NCI-H1417 treated with DMSO at 0.1 percent for 48 hours (cell line): ENCODE data around the gene ACAA2.
A peak's percentile ranks its signal among the peaks of the same experiment; 100 is the strongest.
"Not testable (repeated sequence)": the region's sequence is repeated elsewhere in the genome, so short reads cannot be mapped to it uniquely, and the experiment has no call there.

Experiments
- DNase-seq: peaks from one replicate; lab custom pipeline; 2025; lab: John Stamatoyannopoulos, UW

Gene ACAA2

DNA sequence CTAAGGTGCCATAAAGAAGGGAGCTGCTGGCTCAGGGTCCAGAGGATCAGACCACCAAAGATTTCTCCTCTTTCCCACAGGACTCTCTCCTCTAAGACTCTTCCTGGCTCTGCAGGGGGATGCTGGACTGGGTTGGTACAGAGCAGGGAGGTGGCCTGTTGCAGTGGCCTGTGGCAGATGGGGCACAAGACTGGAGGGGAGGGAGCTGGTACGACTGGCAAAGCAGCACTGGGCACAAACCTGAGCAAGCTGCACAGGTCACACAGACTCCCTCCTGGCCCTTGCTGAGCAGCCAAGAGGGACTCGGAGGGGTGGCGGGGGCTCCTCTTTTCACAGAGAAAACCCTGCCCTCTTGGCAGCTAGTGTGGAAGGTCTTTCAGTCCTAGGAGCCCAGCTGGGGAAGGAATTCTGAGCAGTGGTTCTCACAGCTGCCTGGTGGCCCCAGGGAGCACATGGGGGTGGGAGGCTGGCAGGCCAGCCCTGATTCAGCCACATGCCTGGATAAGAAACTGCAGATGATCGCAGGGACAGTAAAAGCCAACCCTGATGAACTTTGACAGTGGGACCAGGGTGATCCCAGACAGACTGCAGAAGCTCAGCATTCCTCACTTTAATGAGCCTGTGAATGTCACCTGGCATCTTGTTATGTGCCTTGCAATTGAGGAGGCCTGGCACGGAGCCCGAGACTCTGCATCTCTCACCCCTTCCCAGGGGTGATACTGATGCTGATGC lies 32.5 kb upstream of the ACAA2 start:
- DNase-seq: no peak

DNA sequence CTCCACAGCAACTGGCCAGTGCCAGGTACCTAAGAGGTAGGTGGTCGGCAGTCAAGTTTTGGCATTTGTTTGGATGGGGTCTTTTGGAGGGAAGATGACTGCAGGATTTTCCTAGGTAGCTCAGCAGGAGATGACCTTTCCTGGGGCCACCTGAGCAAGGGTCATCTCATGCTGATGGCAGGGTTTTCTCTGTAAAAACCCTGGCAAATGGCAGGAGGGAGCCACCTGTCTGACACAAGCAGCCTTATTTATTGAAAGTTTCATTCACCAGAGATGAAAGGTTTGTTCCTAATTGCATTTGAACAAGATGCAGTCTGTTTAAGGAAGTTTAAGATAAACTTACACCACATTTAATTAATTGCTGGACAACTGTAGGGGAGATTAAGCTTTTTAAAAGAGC lies 31.6 kb upstream of the ACAA2 start:
- DNase-seq: no peak

DNA sequence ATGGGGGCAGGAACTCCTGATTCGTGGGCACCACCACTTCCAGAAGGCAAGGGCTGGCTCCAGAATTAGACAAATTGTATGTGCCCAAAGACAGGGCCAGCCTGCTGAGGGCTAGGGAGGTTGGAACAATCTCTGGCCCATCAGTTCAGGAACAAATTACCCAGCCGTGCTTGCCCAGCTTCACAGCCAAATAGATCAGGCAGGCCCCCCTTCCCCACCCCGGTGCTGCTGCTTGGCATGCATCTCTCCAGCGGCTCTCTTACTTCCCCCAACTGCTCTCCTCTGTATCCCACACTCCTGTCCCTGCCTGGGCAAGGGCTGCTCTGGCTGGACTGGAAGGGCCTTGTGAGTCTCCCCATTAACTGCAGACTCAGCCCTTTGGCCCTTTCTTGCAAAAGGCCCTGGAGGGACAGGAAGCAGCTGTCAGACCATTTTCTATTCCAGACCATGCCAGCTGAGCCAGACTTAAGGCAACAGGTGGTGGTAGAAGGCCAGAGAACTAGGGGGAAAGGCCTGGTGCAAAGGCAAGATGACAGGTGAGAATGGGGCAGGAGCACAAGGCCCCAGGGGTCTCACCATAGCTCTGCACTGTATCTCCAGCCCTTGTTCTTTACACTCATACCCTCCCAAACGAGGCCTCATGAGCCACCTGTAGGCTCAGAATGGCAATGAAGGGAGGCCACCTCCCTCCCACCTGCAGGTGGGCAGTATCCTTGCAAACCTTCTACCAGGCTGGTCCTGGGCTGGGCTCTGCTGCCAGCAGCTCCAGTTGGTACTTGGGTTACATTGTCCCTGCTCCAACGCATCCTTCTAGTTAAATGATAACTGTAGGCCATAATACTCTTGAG lies 30.7 kb upstream of the ACAA2 start:
- DNase-seq: no peak

DNA sequence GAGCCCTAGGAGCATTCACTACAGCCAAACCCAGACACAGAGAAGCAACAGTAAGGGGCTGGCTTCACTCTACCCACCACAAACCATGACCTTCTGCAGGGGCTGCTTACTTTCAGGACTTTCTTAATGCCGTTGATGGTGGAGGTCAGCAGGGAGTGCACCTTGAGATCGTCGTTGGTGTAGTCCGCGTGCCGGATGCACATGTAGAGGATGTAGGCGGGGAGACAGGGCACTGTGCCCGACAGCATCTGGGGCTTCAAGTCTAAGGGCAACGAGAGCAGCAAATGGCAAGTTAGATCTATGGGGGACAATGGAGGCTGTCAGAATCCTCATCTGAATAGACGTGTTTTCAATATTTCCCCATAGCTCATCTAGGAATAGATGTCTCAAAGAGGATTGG lies 29.8 kb upstream of the ACAA2 start:
- DNase-seq: no peak

DNA sequence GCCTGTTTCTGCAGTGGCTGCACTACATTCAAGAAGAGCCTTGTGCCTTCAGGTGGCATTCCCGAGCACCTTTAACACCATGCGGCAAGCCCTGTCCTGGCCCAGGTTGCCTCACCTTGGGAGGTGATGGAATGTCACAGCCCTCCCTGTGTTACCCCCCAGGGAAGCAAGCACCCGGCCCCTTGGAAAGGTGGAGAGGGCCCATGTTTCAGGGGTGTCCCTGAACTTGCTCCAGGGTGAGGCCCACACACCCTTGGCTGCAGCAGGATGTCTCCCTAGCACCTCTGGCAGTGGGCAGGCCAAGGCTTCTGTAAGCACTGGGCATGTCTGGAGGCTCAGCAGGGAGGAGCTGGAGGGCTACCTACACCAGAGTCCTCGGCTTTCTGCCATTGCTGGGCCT lies 29.3 kb upstream of the ACAA2 start:
- no peak for DNase-seq

DNA sequence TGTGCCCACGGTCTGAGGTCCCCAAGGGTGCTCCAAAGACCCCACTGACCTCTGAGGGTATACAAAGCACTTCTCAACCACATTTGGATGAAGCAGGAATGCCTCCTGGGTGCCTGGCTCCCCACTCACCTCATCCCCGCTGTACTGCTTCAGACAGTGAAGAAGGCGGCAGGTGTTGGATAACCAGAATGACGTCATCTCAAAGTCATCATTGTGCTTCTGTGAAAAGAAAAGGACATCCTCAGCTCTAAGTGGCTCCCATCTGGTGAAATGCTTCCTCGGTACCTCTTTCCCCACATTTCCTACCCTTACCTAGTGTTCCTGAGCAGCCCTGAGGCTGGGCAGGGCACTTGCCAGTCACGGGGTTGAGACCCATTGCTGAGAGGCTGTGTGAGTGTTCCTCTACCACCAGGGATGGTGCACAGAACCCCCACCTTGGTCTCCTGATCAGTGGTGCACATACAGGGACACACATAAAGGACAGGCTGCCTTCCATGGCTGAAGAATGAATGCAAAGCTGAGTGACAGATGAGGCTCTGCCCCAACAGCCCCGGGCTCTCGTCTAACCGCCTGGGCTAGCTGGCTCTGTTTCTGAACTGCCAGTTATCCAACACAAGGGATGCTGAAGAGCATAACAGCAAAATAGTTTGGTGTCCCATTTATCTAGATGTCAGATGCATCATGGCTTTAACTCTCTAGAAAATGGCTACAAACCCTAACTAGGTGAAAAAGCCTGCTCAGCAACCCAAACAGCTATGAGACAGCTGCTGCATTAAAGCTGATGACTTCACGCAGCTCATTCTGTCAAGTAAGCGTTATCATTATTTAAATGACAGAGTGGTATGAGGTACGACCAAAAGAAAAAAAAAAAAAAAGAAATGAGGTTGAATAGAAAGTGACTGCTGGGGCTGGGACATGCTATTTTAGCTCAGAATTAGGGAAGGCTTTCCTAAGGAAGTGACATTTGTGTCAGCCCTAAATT lies 28.2 kb upstream of the ACAA2 start:
- no peak for DNase-seq

DNA sequence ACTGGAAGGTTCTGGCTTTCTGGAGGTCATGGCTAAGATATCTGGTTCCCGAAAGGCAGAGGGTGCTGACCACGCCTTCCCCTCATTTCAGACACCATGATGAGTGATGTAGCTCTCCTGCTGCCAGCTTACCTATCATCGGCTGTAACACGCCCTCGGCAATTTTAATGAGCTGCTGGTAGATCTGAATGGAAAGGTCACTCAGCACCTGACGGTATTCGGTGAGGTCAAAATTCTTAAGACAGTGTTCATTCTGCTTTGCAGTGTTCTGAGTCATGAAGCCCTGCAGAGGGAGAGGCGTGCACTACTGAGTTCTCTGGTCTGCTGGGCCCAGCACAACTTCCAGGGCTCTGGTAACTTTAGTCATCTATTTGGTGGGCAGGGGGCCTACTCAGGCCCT lies 25.7 kb upstream of the ACAA2 start:
- no peak for DNase-seq

DNA sequence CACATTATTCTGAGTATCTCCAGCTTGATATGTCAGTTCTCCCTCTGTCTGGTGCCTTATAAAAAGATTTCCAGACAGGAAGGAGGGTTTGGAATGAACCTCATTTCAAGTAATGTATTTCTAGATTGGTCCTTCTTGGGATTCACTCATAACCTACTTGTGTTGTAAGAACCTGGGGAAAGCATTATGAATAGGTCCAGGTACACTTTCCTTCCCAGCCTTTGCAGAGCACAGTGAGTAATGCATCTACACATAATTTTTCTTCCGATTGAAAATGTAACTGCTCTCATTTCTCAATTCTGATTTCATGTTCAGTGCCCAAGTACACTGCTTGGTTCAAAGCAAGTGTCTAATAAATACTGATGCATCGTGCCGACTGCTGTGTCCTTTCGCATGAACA lies 25.0 kb upstream of the ACAA2 start:
- DNase-seq: no peak

DNA sequence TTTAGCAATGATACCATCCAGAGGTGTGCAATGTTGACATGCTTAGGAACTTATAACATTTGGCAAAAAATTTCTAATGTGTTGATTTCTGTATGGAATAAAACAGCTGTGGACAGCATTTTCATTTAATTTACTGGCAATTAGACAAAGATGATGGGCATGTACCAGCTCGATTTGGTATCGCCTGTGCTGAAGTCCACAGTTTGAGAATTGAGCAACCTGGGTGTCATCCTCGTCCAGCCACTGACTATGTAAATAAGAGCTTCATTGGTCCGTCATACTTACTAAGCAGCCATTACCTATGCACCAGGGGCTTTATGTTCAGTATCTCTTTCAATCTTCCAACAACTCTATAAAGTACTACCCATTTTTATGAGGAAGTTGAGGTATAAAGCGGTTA lies 24.6 kb upstream of the ACAA2 start:
- no peak for DNase-seq

DNA sequence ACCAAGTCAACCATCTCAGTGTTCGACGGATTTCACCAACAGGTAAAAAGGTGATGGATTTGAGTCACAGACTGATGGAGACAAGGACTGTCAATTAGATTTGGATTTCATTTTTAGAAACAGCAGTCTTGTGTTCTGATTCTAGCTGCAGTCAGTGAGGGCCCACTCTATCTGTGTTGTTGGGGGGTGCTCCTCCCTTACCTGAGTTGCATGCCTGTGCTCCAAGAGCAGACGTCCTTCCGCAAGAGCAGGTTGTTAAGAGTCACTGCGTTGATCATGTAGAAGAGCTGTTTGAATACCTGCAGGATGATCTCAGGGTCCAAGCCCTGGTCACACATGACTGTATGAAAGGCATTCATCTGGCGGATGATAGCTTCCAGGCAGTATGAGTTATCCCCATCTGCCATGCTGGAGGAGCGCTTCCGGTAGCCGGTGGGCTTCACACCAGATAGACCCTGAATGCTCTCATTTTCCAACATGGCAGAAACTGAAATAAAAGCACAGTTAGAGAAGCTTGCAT lies 24.0 kb upstream of the ACAA2 start:
- not testable (repeated sequence) for DNase-seq

DNA sequence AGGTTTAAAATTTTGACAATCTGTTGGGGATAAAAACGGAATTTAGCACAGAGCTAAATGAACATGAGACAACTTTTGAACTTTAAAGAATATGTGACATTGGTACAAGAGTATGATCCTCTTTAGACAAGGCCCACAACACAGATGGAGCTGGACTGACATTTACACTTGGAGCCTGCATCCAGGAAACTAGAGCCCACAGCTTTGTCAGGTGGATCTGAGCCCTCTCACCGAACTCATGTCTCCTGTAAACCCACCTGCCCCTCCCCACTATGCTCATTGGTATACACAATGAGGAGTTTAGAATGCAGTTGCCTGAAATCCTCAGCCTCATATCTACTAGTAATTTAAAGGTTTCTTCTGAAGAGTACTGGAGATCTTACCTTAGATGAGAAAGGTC lies 22.1 kb upstream of the ACAA2 start:
- DNase-seq: no peak

DNA sequence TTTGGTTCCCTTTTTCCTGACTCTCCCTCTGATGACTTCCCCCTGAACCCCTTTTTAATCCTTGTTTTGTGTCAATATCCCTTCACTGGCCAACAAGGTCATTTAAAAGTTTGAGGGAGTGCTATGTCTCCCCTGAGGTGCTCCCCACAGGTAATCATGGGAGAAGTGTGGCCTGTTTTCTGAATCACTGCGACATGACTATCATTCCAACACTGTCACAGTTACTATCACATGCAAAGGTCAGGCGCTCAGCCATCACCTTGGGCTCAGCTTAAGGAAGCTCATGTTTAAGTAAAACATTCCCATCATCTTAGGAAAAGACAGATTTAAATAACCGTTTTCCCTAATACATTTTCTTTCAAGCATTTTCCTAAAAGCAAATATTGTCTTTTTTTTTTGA lies 20.9 kb upstream of the ACAA2 start:
- no peak for DNase-seq

DNA sequence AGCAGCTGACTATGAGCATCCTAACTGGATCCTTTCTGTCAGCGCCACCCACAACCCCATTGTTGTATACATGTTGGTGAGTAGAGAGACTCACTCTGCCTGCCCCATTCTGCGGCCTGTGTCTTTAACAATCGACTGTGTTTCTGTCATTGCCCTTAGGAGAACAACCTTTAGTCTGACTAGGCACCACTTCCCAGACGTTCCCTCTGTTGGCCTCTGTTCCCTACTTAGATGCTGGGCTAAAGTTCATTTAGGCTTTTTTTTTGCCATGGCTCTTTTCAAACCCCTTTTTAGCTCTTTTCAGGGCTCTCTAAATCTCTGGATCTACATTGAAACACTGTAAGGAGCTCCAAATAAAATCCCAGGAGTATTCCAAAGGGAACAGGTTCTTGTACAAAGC lies 20.5 kb upstream of the ACAA2 start:
- no peak for DNase-seq

DNA sequence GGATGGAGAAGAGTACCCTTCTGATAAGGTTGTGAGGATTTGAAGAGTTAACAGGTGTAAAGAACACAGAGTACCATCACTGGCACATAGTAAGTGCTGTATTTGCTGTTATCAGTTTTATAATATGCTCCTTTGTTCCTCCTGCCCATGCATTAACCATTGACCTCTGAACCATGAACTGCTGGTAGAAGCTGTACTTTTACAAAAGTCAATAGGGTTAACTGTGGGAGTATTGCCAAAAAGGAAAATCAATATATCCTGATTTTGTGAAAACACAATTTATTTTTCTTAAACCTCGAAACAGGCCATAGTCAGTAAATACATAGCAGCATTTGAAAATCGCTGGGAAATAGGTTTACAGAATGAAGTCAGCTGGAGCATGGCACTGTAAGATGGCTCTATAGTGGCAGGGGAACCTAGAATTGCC lies 18.9 kb upstream of the ACAA2 start:
- DNase-seq: no peak

DNA sequence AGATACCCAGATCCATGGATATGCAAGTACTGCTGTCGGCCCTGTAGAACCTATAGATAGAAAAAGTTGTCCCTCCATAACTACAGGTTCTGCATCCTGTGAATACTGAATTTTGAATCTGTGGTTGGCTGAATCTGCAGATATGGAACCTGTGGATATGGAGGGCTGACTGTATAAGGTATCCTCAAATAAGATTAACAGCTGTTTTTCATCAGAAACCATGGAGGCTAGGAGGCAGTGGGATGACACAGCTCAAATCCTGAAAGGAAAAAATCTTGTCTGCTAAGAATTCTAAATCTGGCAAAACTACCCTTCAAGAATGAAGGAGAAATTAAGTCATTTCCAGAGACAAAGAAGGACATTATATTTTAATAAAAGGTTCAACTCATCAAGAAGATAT lies 14.7 kb upstream of the ACAA2 start:
- no peak for DNase-seq

DNA sequence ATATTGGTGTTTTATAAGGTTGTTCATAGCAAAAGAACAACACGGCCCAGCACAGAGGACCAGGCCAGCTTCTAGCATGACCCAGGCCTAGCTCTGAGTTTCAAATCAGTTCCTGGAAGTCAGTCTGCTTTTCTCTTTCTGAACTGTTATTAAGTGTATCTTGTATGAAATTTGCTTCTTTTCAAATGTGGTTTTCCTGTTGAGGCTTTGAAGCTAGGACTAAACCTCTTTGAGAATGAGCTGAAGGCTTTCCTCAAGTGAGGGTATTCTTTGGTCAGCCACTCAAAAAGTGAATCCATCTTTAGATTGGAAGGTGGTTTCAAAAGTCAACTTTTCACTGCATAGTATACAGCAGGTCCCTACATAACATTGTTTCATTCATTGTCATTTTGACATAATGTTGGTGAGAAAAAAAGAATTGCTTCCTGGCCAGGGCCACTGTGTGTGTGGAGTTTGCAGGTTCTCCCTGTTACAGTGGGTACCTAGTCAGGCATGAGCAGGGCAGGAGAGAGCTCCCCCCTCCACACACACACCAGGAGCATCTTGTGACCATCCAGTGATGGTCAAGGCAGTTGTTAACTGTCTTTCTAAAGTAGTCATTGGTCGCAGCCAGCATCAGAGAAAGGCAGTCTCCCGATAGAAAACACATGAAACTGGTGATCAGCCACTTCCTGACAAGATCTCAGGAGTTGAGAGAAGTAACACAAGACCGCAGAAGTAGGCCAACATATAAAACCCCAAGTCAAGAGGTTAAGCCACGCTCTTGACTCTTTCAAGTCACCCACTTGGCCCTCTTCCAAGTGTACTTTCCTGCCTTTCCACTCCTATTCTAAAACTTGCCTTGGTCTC lies 6.7 kb upstream of the ACAA2 start:
- no peak for DNase-seq

DNA sequence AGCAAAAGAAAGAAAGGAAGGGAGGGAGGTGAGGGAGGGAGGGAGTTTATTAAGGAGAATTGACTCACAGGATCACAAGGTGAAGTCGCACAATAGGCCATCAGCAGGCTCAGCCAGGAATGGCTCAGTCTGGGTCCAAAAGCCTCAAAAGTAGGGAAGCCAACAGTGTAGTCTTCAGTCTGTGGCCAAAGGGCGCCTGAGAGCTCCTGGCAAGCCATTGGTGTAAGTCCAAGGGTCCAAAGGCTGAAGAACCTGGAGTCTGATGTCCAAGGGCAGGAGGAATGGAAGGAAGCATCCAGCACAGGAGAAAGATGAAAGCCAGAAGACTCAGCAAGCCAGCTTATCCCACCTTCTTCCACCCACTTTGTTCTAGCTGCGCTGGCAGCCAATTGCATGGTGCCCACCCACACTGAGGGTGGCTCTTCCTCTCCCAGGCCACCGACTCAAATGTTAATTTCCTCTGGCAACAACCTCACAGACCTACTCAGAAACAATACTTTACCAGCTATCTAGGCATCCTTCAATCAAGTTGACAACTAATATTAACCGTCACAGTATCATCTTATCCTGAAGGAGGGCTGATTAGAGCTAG lies 5.8 kb upstream of the ACAA2 start:
- no peak for DNase-seq

DNA sequence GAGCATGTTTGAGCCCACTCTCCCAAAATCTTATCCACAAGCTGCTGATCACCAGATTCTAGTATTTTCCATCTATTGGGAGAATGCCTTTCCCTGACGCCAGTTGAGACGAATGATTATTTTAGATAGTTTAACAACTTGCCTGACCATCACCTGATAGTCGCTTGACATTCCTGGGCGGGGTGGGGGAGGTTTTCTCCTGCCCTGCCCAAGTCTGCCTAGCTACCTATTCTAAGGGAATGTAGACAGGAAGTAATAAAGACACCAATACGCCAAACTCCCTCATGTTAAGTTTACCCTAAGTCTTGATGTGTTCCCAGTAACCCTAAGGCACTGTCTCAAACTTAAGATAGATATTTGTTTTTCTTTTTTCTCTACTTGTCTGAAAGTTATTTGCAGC lies 4.6 kb upstream of the ACAA2 start:
- DNase-seq: no peak

DNA sequence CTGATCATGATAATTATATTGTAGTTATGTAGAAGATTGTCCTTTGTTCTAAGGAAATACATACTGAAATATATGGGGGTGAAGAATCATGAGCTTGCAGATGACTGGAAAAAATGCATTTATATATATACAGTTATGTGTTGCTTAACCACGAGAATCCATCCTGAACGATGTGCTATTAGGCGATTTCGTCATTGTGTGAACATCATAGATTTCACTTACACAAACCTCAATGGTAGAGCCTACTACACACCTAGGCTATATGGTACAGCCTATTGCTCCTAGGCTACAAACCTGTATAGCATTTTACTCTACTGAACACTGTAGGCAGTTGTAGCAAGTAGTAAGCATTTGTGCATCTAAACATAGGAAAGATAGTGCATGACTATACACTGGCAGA lies 2.6 kb upstream of the ACAA2 start:
- no peak for DNase-seq

DNA sequence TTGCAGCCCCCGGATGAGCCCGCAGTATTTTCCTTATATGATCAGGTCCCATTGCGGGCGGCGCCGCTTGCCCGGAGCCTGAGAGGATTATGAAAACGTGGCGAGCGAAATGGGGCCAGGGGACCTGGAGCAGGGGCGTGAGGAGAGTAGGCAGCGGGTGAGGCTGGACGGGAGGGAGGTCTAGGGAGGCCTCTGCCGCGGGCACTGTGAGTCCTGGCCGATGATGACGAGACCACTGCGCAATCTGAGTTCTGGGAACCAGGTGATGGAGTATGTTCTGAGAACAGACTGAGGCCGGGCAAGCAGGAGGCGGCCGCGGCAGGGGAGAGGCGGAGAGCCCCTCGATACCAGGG lies 790 bp upstream of the ACAA2 start:
- peak; percentile 34 for DNase-seq

DNA sequence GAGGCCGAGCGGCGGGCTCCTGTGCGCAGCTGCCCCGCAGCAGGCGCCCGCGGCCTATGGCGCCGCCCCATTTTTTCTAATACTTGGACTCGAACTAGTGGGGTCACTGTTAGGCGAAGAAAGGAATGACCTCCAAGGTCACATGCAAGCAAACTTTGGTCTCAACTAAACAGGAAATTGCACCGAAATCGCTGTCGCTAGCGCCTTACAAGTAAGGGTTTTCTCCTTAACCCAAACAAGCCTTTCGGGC lies 339 bp downstream of the ACAA2 start:
- peak; percentile 20 for DNase-seq
